ENCODE data around the gene TNRC6C.

DNA sequence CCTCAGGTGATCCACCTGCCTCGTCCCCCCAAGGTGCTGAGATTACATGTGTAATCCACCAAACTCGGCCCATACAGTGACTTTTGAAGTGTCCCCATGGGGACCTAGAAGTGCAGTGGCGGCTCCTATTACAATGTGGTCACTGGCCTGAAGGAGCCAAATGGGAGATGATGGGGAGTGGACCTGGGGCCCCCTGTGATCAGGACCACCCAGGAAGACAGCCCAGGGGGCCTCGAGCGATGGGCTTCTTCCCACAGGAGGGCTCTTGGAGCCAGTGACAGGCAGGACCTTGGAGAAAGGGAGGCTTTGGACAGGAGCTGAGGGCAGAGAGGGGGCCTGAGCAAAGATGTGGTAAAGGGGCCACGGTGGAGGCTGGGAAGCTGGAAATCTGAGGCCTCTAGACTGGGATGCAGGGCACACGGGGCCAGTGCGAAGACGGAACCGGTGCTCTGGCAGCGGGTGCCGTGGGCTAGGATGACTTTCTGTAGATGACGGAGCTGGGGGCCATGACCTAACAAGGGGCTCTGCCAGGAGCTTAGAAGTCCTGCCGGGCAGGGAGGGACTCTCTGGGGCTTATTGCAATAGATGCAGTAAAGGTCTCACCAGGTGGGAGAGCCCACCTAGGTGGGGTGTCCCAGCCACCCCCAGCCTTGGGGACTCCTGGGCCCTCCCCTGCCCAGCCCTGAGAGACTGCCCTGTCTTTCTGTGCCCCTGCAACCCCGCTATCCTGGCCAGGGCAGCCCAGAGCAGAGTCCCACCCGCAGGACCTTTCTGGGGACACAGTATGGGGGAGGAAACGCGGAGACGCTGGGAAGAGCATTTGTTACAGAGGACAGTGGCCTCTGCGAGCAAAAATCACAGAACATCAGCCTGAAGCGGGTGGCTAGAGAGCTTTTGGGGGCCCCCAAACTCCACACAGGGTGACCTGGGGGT lies 185.0 kb downstream of the TNRC6C start:
- TF ChIP-seq, protein P1, sequence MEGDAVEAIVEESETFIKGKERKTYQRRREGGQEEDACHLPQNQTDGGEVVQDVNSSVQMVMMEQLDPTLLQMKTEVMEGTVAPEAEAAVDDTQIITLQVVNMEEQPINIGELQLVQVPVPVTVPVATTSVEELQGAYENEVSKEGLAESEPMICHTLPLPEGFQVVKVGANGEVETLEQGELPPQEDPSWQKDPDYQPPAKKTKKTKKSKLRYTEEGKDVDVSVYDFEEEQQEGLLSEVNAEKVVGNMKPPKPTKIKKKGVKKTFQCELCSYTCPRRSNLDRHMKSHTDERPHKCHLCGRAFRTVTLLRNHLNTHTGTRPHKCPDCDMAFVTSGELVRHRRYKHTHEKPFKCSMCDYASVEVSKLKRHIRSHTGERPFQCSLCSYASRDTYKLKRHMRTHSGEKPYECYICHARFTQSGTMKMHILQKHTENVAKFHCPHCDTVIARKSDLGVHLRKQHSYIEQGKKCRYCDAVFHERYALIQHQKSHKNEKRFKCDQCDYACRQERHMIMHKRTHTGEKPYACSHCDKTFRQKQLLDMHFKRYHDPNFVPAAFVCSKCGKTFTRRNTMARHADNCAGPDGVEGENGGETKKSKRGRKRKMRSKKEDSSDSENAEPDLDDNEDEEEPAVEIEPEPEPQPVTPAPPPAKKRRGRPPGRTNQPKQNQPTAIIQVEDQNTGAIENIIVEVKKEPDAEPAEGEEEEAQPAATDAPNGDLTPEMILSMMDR (optimal IDR thresholded peaks at IDR 0.05 in 1 of 3, IDR thresholded peaks at IDR 0.05 in 1 of 3, conservative IDR thresholded peaks at IDR 0.05 in 1 of 3; ENCODE audit: extremely low read depth in 1 of 3, insufficient read depth in 2 of 3, low read length in 3 of 3) = no peak
- no peak for TF ChIP-seq EZH2 (IDR thresholded peaks at IDR 0.05; ENCODE audit: low read length)

Data from keratinocyte (primary cell).